Measurements from ENCODE around the gene DLK1. TPM values are rescaled to one million over a fixed set of nuclear protein-coding genes. Genes with fewer than 3 reads are reported as not detected.

The DLK1 gene
- total RNA-seq, 1 experiment from 2014 or later = 3.3 TPM

DNA sequence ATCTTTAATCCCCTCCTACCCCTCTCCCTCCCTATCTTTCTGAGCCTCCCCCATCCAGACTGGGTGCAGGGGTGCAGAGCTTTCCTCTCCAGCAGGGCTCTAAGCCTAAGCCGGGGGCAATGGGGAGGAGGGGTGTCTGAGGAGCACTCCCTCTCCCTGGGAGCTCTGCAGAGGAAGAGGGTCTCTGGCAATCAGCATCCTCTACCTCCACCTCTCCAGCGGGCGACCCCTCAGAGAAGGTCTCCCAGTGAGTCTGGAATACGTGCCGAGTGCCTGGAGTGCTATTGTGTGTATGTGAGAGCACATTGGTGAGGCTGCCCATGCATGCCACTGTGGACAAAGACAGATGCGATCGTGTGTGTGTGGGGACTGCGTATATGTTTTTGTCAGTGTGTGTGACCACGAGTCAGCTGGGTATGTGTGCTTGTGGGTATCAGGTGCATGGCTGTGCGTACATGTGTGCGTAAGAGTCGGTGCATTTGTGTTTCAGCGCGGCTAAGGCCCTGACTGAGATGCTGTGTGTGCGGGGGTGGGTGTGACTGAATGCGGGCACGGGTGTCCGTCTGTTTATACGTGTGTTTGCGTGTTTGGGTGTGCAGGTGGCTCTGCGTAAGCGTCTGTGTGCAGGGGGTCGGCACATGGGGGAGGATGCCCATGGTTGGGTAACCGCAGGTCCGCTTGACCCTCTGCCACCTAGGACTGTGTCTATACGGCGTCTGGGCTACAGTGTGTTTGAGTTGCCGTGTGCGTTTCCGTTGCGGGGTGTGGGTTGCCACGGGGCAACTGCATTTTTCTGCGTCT, 905 bp upstream of the DLK1 start:
- H3K27ac Mint-ChIP-seq = no peak overlapping the region
- DNase-seq (ENCODE audit: low spot score) = no peak
- CTCF ChIA-PET = interaction anchor here (1.5 to 5.4 kb wide), 2 partner anchors 16 to 80 kb away, joined by 3 to 39 read pairs; no protein-coding TSS in a partner anchor
- ATAC-seq = no peak
- TF ChIP-seq ZNF263 (CRISPR knock-in tag; IDR thresholded peaks at IDR 0.05; ENCODE audit: low read depth) = peak; percentile 61; the same call in 1 of the 2 replicates
- TF ChIP-seq, protein P1, sequence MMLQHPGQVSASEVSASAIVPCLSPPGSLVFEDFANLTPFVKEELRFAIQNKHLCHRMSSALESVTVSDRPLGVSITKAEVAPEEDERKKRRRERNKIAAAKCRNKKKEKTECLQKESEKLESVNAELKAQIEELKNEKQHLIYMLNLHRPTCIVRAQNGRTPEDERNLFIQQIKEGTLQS (CRISPR knock-in tag; conservative IDR thresholded peaks at IDR 0.05) = no peak
- no peaks in the 10 kb centered on the region for H3K36me3 Mint-ChIP-seq
- H3K9me3 Mint-ChIP-seq = no peaks in the 10 kb centered on the region
- peak overlapping the region; percentile 49 for H3K4me3 Mint-ChIP-seq
- H3K4me1 Mint-ChIP-seq = peaks cover 19% of the 10 kb centered on the region
- H3K27me3 Mint-ChIP-seq (ENCODE audit: low read depth) = peaks cover 79% of the 10 kb centered on the region
- POLR2A ChIA-PET = no interaction called here

DNA sequence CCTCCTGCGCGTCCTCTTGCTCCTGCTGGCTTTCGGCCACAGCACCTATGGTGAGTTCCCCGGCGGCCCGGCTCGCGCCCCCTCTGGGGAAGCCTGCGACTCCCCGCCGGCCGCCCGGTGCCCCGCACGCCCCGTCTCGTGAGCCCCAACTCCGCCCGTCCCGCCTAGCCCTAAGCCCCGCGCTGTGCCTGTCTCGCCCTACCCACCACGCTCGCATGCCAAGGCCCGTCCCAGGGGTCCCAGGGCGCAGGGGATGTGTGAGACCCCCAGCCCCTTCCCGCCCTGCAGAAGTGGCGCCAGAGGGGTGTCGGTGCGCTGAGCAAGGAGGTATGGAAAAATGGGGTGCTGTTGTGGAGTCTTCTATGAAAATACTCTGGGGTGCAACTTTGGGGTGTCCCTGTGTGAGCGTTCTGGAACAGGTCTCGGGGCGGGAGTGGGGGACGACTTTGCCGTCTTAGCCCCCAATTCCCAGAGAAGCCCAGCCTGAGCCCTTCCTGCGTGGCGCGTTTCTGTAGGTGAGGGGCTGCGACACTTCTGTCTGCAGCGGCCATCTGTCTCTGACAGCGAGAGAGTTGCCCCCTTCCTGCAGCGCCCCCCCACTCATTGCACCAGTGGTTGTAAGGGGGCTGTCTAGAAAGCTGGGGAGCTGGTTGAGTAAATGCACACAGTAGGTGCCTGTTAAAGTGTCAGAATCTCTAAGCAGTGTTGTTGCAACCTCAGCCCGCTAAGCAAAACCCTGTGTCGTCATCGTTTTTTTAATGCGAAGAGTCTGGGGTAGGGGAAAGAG, 587 bp downstream of the DLK1 start:
- ChIA-PET POLR2A (no interaction called here), CTCF (no interaction called here)

More for the DNA sequence above, 587 bp downstream of the DLK1 start:
- TF ChIP-seq, protein P2, sequence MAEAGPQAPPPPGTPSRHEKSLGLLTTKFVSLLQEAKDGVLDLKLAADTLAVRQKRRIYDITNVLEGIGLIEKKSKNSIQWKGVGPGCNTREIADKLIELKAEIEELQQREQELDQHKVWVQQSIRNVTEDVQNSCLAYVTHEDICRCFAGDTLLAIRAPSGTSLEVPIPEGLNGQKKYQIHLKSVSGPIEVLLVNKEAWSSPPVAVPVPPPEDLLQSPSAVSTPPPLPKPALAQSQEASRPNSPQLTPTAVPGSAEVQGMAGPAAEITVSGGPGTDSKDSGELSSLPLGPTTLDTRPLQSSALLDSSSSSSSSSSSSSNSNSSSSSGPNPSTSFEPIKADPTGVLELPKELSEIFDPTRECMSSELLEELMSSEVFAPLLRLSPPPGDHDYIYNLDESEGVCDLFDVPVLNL (CRISPR knock-in tag; IDR thresholded peaks at IDR 0.05; ENCODE audit: borderline replicate concordance, low read depth) = no peak
- TF ChIP-seq CREM (CRISPR knock-in tag; IDR thresholded peaks at IDR 0.05) = no peak
- TF ChIP-seq ZBTB21 (CRISPR knock-in tag; IDR thresholded peaks at IDR 0.05; ENCODE audit: borderline replicate concordance) = no peak
- TF ChIP-seq GABPB1 (CRISPR knock-in tag; IDR thresholded peaks at IDR 0.05) = 0 out of 2 replicates have a peak, but pooled peaks have one; percentile 46
- TF ChIP-seq, protein P3, sequence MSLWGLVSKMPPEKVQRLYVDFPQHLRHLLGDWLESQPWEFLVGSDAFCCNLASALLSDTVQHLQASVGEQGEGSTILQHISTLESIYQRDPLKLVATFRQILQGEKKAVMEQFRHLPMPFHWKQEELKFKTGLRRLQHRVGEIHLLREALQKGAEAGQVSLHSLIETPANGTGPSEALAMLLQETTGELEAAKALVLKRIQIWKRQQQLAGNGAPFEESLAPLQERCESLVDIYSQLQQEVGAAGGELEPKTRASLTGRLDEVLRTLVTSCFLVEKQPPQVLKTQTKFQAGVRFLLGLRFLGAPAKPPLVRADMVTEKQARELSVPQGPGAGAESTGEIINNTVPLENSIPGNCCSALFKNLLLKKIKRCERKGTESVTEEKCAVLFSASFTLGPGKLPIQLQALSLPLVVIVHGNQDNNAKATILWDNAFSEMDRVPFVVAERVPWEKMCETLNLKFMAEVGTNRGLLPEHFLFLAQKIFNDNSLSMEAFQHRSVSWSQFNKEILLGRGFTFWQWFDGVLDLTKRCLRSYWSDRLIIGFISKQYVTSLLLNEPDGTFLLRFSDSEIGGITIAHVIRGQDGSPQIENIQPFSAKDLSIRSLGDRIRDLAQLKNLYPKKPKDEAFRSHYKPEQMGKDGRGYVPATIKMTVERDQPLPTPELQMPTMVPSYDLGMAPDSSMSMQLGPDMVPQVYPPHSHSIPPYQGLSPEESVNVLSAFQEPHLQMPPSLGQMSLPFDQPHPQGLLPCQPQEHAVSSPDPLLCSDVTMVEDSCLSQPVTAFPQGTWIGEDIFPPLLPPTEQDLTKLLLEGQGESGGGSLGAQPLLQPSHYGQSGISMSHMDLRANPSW (CRISPR knock-in tag; conservative IDR thresholded peaks at IDR 0.05; ENCODE audit: low read depth) = no peak
- TF ChIP-seq NFYB (CRISPR knock-in tag; conservative IDR thresholded peaks at IDR 0.05; ENCODE audit: low read depth) = no peak
- TF ChIP-seq, protein P4, sequence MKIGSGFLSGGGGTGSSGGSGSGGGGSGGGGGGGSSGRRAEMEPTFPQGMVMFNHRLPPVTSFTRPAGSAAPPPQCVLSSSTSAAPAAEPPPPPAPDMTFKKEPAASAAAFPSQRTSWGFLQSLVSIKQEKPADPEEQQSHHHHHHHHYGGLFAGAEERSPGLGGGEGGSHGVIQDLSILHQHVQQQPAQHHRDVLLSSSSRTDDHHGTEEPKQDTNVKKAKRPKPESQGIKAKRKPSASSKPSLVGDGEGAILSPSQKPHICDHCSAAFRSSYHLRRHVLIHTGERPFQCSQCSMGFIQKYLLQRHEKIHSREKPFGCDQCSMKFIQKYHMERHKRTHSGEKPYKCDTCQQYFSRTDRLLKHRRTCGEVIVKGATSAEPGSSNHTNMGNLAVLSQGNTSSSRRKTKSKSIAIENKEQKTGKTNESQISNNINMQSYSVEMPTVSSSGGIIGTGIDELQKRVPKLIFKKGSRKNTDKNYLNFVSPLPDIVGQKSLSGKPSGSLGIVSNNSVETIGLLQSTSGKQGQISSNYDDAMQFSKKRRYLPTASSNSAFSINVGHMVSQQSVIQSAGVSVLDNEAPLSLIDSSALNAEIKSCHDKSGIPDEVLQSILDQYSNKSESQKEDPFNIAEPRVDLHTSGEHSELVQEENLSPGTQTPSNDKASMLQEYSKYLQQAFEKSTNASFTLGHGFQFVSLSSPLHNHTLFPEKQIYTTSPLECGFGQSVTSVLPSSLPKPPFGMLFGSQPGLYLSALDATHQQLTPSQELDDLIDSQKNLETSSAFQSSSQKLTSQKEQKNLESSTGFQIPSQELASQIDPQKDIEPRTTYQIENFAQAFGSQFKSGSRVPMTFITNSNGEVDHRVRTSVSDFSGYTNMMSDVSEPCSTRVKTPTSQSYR (CRISPR knock-in tag; IDR thresholded peaks at IDR 0.05) = no peak
- TF ChIP-seq, protein P5, sequence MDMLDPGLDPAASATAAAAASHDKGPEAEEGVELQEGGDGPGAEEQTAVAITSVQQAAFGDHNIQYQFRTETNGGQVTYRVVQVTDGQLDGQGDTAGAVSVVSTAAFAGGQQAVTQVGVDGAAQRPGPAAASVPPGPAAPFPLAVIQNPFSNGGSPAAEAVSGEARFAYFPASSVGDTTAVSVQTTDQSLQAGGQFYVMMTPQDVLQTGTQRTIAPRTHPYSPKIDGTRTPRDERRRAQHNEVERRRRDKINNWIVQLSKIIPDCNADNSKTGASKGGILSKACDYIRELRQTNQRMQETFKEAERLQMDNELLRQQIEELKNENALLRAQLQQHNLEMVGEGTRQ (CRISPR knock-in tag; IDR thresholded peaks at IDR 0.05) = 0 out of 2 replicates have a peak, but pooled peaks have one; percentile 12
- DNase-seq (ENCODE audit: low spot score) (no peak), ATAC-seq (peak; percentile 12)
- Mint-ChIP-seq H3K9me3 (no peaks in the 10 kb centered on the region), H3K36me3 (no peaks in the 10 kb centered on the region), H3K4me1 (peaks cover 19% of the 10 kb centered on the region), H3K4me3 (peak overlapping the region; percentile 66), H3K27ac (no peak overlapping the region), H3K27me3 (ENCODE audit: low read depth) (peaks cover 67% of the 10 kb centered on the region)
